Neural progenitor cell (in vitro differentiated cells): ENCODE data around the gene RAB23. TPM values are rescaled to one million over a fixed set of nuclear protein-coding genes. Genes with fewer than 3 reads are reported as not detected.

Source experiments
- DNase-seq: peaks from one replicate; pipeline ENCODE4 v3.0.0-alpha.2; 2016; ENCODE audit warnings: low spot score
- H2AFZ ChIP-seq: fragments of 200-600 bp; sonication (generic); replicated peaks from 2 replicates; pipeline ENCODE4 v1.6.1; 2016; ENCODE audit warnings: antibody characterized with exemption
- H3F3A ChIP-seq: fragments of 200-600 bp; sonication (generic); 2 replicates; pipeline ENCODE4 v1.6.1; 2016; ENCODE audit warnings: antibody characterized with exemption, low read depth
- H3K27ac ChIP-seq: fragments of 200-600 bp; sonication (generic); 2 replicates; pipeline ENCODE4 v1.5.1; 2016; ENCODE audit warnings: mild to moderate bottlenecking
- H3K27me3 ChIP-seq: fragments of 200-600 bp; sonication (generic); 2 replicates; pipeline ENCODE4 v1.6.1; 2016; ENCODE audit warnings: mild to moderate bottlenecking, moderate library complexity
- H3K36me3 ChIP-seq: fragments of 200-600 bp; sonication (generic); 2 replicates; pipeline ENCODE4 v1.5.1; 2016
- H3K4me1 ChIP-seq: fragments of 200-600 bp; sonication (generic); 2 replicates; pipeline ENCODE4 v1.6.1; 2016; ENCODE audit warnings: mixed run types
- H3K4me2 ChIP-seq: fragments of 200-600 bp; sonication (generic); 2 replicates; pipeline ENCODE4 v1.6.1; 2016
- H3K4me3 ChIP-seq: fragments of 200-600 bp; sonication (generic); 2 replicates; pipeline ENCODE4 v1.5.1; 2016
- H3K79me2 ChIP-seq: fragments of 200-600 bp; sonication (generic); 2 replicates; pipeline ENCODE4 v1.6.1; 2016; ENCODE audit warnings: low read depth
- H3K9ac ChIP-seq: fragments of 200-600 bp; sonication (generic); 2 replicates; pipeline ENCODE4 v1.6.1; 2016
- H3K9me3 ChIP-seq: fragments of 200-600 bp; sonication (generic); 2 replicates; pipeline ENCODE4 v1.5.1; 2016; ENCODE audit warnings: low read depth
- H4K20me1 ChIP-seq: fragments of 200-600 bp; sonication (generic); 2 replicates; pipeline ENCODE4 v1.6.1; 2016; ENCODE audit warnings: low read depth
- H3K27ac Mint-ChIP-seq: 3 replicates; pipeline ENCODE4 v1.8.0; 2021; ENCODE audit warnings: mixed read lengths
- H3K27me3 Mint-ChIP-seq: 2 replicates; pipeline ENCODE4 v1.8.0; 2022; ENCODE audit warnings: low read depth, mild to moderate bottlenecking, inconsistent platforms, moderate library complexity, mixed read lengths; ENCODE audit not compliant: insufficient read depth
- H3K36me3 Mint-ChIP-seq: 3 replicates; pipeline ENCODE4 v1.8.0; 2021; ENCODE audit warnings: mixed read lengths
- H3K4me1 Mint-ChIP-seq: 3 replicates; pipeline ENCODE4 v1.8.0; 2021; ENCODE audit warnings: mixed read lengths
- H3K4me3 Mint-ChIP-seq: 3 replicates; pipeline ENCODE4 v1.8.0; 2021; ENCODE audit warnings: mild to moderate bottlenecking, moderate library complexity, mixed read lengths
- H3K9me3 Mint-ChIP-seq: 3 replicates; pipeline ENCODE4 v1.8.0; 2020; ENCODE audit warnings: mixed read lengths
- EZH2 ChIP-seq: fragments of 200-600 bp; sonication (generic); IDR thresholded peaks from 2 replicates; pipeline ENCODE4 v1.6.1; 2017; ENCODE audit warnings: antibody characterized with exemption, mild to moderate bottlenecking, moderate library complexity
- EZH2phosphoT487 ChIP-seq: fragments of 200-600 bp; sonication (generic); IDR thresholded peaks from 2 replicates; pipeline ENCODE4 v1.6.1; 2017; ENCODE audit warnings: antibody characterized with exemption
- total RNA-seq: library from RNA; depleted of rRNA; stranded (reverse); fragments of >200 nt; gene quantifications from 2 replicates; pipeline ENCODE4 v1.2.3, GENCODE V29; 2015; ENCODE audit warnings: low replicate concordance
- TF ChIP-seq, protein P1 (sequence below): fragments of 200-600 bp; sonication (generic); IDR thresholded peaks from 2 replicates; pipeline ENCODE4 v1.5.1; 2017; ENCODE audit warnings: antibody characterized with exemption, mild to moderate bottlenecking

The RAB23 gene
- total RNA-seq, 1 donor from 2014 or later: 43.7 TPM

DNA sequence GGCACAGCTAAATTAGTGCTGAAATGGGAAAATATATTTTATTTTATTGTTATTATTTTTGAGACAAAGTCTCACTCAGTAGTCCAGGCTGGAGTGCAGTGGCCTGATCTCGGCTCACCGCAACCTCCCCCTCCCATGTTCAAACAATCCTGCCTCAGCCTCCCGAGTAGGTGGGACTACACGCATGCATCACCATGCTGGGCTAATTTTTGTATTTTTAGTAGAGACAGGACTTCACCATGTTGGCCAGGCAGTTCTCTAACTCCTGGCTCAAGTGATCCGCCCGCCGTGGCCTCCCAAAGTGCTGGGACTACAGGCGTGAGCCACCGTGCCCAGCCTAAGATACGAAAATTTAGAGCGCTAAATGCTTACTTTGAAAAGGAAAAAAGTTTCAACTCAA is 4.8 kb downstream of the RAB23 start:
- H3K79me2 ChIP-seq: peaks cover 91% of the 10 kb centered on the region
- DNase-seq: no peak
- no peak overlapping the region for H2AFZ ChIP-seq
- no peaks in the 10 kb centered on the region for H4K20me1 ChIP-seq
- no peaks in the 10 kb centered on the region for H3K4me1 ChIP-seq
- Mint-ChIP-seq H3K36me3 (peaks cover 44% of the 10 kb centered on the region), H3K9me3 (peaks cover 51% of the 10 kb centered on the region), H3K4me3 (no peak overlapping the region), H3K4me1 (peaks cover 4% of the 10 kb centered on the region), H3K27me3 (peaks cover 6% of the 10 kb centered on the region), H3K27ac (no peak overlapping the region)
- H3K36me3 ChIP-seq: no peaks in the 10 kb centered on the region
- H3K27ac ChIP-seq: no peak overlapping the region
- H3K9me3 ChIP-seq: peaks cover 4% of the 10 kb centered on the region
- H3K27me3 ChIP-seq: no peaks in the 10 kb centered on the region
- TF ChIP-seq, protein P1, sequence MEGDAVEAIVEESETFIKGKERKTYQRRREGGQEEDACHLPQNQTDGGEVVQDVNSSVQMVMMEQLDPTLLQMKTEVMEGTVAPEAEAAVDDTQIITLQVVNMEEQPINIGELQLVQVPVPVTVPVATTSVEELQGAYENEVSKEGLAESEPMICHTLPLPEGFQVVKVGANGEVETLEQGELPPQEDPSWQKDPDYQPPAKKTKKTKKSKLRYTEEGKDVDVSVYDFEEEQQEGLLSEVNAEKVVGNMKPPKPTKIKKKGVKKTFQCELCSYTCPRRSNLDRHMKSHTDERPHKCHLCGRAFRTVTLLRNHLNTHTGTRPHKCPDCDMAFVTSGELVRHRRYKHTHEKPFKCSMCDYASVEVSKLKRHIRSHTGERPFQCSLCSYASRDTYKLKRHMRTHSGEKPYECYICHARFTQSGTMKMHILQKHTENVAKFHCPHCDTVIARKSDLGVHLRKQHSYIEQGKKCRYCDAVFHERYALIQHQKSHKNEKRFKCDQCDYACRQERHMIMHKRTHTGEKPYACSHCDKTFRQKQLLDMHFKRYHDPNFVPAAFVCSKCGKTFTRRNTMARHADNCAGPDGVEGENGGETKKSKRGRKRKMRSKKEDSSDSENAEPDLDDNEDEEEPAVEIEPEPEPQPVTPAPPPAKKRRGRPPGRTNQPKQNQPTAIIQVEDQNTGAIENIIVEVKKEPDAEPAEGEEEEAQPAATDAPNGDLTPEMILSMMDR: no peak
- no peak for TF ChIP-seq EZH2
- no peak for TF ChIP-seq EZH2phosphoT487
- H3F3A ChIP-seq: peaks cover 17% of the 10 kb centered on the region
- no peak overlapping the region for H3K4me2 ChIP-seq
- H3K4me3 ChIP-seq: no peak overlapping the region
- no peak overlapping the region for H3K9ac ChIP-seq

DNA sequence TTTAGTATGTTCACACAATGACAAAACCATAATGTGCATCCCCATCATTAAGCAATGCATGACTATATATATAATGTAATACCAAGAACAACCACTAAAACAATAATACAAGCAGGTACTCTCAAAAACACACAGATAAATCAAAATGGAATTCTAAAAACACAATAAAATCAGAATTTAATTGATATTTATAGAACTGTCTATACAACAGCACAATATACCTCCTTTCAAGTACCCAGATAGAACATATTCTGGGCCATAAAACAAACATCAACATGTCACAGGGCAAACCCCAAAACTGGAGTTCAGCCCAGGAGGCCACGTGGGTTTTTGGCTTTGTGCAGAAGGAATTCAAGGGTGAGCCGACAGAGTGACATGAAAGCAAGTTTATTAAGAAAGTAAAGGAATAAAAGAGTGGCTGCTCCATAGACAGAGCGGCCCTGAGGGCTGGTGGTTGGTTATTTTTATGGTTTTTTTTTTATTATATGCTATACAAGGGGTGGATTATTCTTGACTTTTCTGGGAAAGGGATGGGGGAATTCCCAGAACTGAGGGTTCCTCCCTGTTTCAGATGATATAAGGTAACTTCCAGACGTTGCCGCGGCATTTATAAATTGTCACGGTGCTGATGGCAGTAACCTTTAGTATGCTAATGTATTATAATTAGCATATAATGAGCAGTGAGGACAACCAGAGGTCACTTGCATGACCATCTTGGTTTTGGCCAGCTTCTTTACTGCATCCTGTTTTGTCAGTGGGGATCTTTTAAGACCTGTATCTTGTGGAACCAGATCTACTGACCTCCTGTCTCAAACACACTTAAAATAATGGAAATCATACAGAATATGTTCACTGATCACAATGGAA is 5.6 kb downstream of the RAB23 start:
- H3K9me3 ChIP-seq: peaks cover 4% of the 10 kb centered on the region
- no peak overlapping the region for H3K27ac Mint-ChIP-seq
- no peak overlapping the region for H2AFZ ChIP-seq
- H3K27me3 ChIP-seq: no peaks in the 10 kb centered on the region
- H3K27ac ChIP-seq: no peak overlapping the region
- peaks cover 4% of the 10 kb centered on the region for H3K27me3 Mint-ChIP-seq
- no peak overlapping the region for H3K4me3 ChIP-seq
- peaks cover 51% of the 10 kb centered on the region for H3K9me3 Mint-ChIP-seq
- H3K36me3 Mint-ChIP-seq: peaks cover 48% of the 10 kb centered on the region
- no peaks in the 10 kb centered on the region for H4K20me1 ChIP-seq
- H3K4me3 Mint-ChIP-seq: no peak overlapping the region
- H3K9ac ChIP-seq: no peak overlapping the region
- H3F3A ChIP-seq: peaks cover 11% of the 10 kb centered on the region
- H3K4me1 ChIP-seq: no peaks in the 10 kb centered on the region
- DNase-seq: no peak
- no peaks in the 10 kb centered on the region for H3K36me3 ChIP-seq
- H3K4me1 Mint-ChIP-seq: peaks cover 4% of the 10 kb centered on the region
- no peak overlapping the region for H3K4me2 ChIP-seq
- H3K79me2 ChIP-seq: peaks cover 99% of the 10 kb centered on the region
- TF ChIP-seq EZH2phosphoT487 (no peak), EZH2 (no peak)
- TF ChIP-seq, protein P1: no peak

DNA sequence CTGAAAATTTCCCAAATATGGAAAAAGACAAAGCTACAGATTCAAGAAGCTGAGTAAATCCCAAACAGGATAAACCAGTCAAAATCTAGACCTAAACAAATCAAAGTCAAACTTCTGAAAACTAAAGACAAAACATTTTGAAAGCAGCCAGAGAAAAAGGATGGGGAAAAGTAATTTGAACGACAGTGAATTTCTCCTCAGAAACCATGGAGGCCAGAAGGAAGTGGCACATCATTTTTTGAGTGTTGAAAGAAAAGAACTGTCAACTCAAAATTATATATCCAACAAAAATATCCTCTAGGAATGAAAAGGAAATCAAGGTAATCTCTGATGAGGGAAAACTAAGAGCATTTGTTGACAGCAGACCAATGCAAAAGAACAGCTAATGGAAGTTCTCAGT is 6.8 kb downstream of the RAB23 start:
- H3K27me3 ChIP-seq: no peaks in the 10 kb centered on the region
- Mint-ChIP-seq H3K36me3 (peaks cover 50% of the 10 kb centered on the region), H3K4me1 (no peaks in the 10 kb centered on the region), H3K4me3 (no peak overlapping the region), H3K27ac (no peak overlapping the region), H3K27me3 (peaks cover 4% of the 10 kb centered on the region), H3K9me3 (peaks cover 51% of the 10 kb centered on the region)
- H3K27ac ChIP-seq: no peak overlapping the region
- H3F3A ChIP-seq: peaks cover 3% of the 10 kb centered on the region
- DNase-seq: no peak
- H2AFZ ChIP-seq: no peak overlapping the region
- H3K4me1 ChIP-seq: no peaks in the 10 kb centered on the region
- no peak overlapping the region for H3K9ac ChIP-seq
- H3K36me3 ChIP-seq: no peaks in the 10 kb centered on the region
- H4K20me1 ChIP-seq: no peaks in the 10 kb centered on the region
- TF ChIP-seq EZH2 (no peak), EZH2phosphoT487 (no peak)
- TF ChIP-seq, protein P1: no peak
- peaks cover 99% of the 10 kb centered on the region for H3K79me2 ChIP-seq
- H3K4me2 ChIP-seq: no peak overlapping the region
- H3K4me3 ChIP-seq: no peak overlapping the region
- peaks cover 4% of the 10 kb centered on the region for H3K9me3 ChIP-seq
